Measurements from ENCODE around the gene ZNF610.

Gene ZNF610

DNA sequence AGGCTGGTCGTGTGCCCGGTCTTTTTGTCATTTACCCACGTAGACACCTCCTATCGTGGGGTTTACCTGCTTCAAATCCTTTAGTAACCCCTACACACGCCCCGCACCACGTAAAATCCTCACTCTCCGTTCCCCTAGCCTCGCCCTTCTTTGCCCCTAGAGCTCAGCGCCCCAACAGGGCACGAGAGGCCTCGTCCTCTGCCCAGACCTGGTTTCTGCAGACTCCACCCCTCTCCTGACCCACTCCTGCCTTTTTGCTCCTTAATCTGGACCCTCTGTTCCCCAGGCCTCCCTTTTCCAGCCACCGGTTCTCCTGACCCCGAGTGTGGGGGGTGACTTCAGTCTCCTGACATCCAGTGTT, 62.0 kb downstream of the ZNF610 start:
- DNase-seq = peak; percentile 9

DNA sequence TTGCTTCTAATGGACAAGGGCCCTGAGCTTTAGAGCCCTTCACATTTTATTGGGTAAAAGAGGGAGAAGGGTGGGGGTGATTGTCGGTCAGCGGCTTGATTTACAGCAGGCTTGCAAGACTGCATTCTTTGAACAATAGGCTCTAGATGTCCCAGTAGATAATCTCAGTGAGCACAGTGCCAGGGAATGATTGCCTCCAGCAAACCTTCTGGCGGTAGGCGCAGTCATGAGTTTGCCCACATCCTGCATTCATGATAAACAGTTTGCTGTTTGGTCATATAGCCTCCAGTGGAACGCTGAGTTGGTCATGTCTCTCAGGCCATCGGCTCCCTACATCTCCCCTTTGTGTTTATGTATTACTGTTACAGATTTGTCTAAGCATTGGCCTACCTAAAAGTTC, 74.2 kb downstream of the ZNF610 start:
- no peak for DNase-seq

GRCh38 chr19:52415711-52416110, 79.7 kb downstream of the ZNF610 start:
- no peak for DNase-seq
